GM19025 (cell line): Measurements from ENCODE around the gene TBPL2.
"Not testable (repeated sequence)": the region's sequence is repeated elsewhere in the genome, so short reads cannot be mapped to it uniquely, and the experiment has no call there.

ENCODE experiments used
- ATAC-seq: cut with Tn5 transposase; IDR thresholded peaks from one replicate; pipeline ENCODE4 v1.9.1; 2021; ENCODE audit warnings: mild to moderate bottlenecking, low read depth, moderate library complexity; ENCODE audit not compliant: unreplicated experiment

TBPL2 gene

DNA sequence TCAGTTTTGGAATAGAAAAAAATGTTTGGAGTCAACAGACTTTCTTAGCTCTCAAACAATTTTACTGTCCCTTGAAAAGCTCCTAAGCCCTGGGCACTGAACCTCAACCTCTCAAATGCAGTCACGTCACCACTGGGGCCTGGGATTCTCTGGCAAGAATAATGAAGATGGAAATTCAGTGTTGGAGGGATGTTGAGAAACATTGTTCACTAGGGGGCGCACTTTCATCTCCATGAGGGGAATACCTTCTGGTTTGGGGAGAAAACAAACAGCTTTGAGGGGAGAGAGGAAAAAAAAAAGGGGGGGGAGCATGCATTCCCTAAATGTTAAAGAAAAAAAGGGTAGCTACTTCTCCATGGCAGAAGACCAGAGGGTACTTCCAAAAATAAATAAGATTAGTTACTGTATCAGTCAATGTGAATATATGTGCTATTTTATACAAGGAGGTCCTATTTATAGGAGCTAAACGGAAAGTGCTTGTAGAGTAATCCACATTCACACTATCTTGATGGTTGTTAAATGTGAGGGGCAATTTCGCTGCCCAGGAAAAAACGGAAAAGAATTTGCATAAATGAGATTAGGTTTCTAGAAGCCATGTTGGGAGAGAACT, 5.8 kb upstream of the TBPL2 start:
- ATAC-seq: no peak

DNA sequence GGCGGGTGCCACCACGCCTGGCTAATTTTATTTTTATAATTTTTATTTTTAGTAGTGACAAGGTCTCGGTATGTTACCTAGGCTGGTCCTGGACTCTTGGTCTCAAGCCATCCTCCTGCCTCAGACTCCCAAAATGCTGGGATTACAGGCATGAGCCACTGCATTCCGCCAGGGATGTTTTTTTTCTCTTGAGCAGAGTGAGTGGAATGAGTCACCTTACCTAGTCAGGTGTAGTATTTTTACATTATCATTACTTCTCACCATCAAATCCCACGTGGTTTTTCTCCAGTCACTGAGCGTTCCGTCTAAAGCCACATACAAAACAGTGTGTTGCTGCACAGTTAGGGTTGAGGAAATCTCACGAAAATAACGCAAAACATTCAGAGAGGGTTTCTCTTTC, 870 bp upstream of the TBPL2 start:
- no peak for ATAC-seq

DNA sequence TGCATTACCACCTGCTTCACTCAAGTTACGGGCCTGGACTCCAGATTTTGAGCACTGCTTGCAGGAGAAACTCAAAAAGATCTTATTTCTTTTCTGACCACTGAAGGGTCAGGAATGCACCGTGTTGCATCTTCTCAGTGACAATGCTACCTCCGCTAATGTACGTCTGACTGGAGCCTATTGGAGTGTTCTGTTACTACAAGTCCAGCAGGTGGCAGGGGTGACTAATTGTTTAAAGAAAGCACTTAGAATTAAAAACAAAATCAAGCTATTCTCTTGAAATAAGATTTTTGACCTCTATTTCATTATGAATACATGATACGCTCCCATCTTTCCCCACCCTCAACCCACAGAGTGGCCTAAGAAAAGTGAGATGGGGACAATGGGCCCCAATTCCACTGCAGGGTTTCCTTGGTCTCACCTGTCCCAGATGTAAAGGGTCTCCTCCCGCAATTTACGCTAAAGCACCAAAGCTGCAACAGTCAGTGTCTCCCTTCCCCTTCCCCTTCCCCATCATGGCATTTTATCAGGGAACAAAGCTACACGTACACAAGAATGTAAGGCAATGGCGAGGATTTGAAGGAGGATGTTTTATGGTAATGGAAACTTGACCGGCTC, 2.2 kb downstream of the TBPL2 start:
- no peak for ATAC-seq

DNA sequence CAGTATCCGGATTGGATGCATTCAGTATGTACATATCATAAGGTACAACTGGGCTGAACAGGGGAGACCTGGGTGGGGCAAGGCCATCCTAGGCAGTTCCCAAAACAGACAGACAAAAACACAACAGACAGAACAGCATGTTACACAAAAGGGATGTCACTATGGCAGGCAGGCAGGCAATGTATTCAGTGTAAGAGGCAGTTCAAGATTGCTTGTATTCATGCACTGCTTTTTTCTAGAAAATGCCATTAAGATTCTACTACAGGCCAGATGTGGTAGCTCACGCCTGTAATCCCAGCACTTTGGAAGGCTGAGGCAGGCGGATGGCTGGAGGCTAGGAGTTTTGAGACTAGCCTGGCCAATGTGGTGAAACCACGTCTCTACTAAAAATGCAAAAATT, 3.5 kb downstream of the TBPL2 start:
- no peak for ATAC-seq

- ATAC-seq: no peak
These were observed 3.9 kb downstream of the TBPL2 start for GRCh38 chr14:55436519-55436918.

DNA sequence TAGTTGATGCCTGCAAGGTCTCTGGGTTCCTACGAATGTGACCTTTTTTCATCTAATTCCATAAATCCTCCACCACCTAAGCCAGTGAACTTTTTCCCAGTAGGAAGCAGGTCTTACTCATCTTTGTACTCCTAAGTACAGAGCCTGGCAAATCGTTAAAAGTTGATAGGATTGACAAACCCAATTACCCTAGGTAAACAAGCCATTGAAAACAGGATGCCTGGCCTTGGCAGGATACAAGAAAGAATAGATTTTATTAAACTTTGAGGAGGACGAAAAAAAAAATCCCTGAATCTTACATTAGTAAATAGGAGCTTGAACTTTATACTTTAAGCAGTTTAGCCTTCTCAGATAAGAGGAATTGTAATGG, 5.6 kb downstream of the TBPL2 start:
- ATAC-seq: no peak

DNA sequence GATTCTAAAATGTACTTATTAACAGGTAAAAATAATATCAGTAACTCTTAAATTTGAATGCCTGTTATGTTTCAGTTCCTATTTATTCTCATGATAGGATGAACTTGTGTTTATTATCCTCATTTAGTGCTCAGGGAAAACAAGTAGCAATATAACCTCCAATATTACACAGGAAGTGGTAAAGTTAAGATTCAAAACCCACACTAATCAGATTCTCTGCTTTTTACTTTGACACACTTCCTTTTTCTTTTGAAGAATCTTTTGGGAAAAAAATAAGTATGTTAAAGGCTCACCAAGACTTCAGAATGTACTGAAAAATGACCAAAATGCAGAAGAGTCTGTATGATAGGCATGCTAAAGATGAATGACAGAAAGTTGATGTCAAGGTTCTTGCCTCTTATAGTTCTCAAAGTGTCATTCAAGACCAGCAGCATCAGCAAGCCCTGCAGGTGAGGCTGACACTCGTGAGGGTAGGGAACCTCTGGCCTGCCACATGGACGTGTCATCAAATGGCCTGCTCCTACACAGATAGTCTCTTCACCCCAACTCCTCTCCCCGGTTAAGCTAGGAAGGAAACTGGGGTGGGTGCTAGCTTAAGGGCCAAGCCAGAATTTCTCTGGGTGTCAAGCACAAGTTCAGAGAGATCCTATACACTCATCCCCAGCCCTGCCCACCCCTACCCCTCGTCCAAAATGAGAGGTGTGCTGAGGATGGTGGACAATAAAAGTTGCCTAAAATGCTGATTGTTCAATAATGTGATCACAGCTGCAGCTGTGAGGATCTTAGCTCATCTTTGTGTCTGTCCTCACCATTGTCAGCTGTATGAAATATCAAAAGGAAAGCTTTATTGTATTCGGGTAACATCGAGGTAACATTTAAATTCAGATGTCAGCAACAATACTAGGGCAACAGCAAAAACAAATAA, 6.3 kb downstream of the TBPL2 start:
- no peak for ATAC-seq

DNA sequence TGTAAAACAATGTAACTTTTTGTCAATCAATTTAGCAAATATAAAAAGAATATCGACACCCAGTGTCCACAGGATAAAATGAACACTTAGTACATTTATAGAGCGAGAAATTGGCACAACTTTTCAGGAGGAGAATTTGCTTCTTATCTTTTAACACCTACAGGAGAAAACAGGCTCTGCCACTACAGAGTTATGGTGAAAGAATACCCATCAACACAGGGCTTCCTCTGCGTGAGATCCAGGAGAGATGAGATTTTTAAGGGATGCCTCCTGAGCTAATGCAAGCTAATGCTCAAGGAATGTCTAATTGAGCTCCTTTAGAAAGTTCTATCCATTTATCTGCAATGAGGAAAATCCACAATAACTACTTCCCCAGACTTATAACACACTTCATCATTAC, 7.8 kb downstream of the TBPL2 start:
- ATAC-seq: no peak

DNA sequence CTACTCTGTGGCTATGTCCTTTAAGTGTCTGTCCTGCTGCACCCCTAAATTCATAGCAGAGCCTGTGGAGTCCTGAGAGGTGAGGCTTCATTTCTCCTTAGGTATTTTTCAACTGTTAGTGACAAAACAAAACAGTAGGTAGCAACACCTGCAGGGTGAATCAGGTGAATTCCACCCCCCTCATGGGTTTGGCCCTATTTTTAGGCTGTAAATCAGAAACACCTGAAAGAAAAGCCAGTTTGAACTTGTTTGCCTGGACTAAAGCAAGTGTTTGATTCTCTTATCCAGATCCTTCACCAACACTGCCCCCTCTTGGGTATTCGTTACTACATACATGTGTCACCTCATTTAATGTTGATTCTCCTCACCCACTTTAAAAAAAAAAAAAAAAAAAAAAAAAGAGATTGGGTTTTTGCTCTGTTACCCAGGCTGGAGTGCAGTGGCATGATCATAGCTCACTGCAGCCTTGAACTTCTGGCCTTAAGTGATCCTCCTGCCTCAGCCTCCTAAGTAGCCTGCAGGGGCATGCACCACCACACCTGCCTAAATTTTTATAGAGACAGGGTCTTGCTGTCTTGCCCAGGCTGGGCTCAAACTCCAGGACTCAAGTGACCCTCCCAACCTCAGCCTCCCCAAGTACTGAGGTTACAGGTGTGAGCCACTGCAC, 10.3 kb downstream of the TBPL2 start:
- no peak for ATAC-seq

- ATAC-seq: no peak
These were observed 13.0 kb downstream of the TBPL2 start for GRCh38 chr14:55427439-55427838.

DNA sequence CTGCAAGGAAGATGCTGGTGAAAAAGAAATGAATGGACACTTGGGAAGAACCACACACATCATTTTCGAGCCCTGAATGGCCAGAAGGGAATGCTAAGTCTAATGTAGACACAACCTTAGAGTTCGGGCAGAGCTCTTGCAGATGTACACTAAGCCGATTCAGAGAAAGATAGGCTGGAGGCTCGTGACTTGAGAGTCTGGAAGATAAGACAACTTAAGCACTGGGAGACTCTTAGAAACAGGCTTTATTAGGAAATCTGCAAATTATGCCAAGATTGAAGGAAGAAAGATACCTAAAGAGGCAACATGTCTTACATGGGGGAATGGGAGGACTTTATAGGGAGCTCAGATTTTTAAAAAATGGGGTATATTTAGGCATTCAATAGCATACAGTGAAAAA, 13.5 kb downstream of the TBPL2 start:
- no peak for ATAC-seq

DNA sequence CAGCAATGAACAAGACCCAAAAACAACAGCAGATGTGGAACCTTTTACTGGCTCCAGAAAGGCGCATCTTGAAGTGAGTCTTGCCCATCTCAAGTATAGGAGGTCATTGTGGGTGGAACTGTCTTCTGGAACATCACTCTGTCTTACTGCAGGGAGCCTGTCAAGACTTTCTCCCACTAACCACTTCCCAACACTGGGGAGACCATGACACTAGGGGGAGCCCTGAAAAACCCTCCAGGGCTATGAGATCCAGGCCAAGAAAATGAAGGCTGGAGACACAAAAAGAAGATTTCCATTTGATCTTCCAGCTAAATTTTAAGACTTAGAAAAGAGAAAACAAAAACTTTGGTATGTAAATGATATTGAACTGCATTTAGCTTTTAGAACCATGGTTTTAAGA, 15.3 kb downstream of the TBPL2 start:
- no peak for ATAC-seq

GRCh38 chr14:55423969-55424368, 16.4 kb downstream of the TBPL2 start:
- no peak for ATAC-seq

- ATAC-seq: not testable (repeated sequence)
These were observed 18.1 kb downstream of the TBPL2 start for GRCh38 chr14:55422338-55422737.

DNA sequence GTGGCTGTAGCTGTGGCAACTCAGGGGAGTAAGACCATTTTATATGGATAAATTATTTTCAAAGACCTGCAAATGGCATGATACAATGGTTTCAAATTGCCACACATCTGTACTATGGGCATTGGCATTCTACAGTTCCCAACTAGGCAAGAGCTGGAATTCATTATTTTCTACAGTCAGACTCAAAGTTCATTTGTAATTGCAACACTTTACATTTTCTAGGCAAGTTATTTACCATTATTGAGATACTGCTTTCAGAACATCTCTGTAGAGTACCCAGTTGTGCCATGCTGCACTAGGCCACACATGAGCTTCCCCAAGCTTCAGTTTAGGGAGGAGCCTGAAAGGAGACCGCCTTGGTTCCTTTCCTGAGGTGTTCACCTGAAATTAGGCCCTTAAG, 20.8 kb downstream of the TBPL2 start:
- ATAC-seq: no peak

DNA sequence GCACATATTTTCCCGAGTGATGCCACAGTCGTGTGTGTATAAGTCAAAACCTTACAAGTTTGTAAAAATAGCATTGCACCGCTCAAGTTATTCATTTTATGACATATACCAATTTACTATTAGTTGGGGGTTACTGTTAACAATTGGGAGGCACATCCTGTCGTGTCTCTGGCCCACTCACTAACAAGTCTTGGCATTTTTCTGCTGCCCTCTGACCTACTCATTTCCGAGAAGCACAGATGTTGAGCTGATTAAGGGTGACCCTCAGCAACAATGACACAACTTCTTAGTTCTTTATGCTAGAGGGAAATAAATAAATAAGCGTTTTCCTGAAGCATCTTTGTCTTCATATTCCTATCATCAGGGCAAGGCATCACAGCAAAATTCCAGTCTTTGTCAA, 22.0 kb downstream of the TBPL2 start:
- ATAC-seq: no peak

DNA sequence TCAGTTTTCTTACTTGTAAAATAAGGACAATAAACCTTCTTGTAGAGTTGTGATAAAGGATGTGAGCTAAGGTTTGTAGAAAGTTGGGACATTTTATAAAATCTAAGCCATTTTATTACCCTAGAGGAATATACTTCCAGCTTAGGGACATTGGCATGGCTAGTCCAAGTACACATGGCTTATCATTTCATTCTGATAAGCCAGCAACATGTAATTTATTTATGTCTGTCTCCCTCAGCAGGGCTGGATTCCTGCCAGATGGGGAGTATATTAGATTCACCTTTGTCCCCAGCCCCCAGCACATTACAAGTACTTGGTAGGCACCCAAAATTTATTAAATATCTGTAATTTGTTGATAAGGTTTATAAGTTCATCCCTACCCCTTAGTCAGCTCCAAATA, 22.5 kb downstream of the TBPL2 start:
- ATAC-seq: no peak

GRCh38 chr14:55416866-55417265, 23.6 kb downstream of the TBPL2 start:
- no peak for ATAC-seq

DNA sequence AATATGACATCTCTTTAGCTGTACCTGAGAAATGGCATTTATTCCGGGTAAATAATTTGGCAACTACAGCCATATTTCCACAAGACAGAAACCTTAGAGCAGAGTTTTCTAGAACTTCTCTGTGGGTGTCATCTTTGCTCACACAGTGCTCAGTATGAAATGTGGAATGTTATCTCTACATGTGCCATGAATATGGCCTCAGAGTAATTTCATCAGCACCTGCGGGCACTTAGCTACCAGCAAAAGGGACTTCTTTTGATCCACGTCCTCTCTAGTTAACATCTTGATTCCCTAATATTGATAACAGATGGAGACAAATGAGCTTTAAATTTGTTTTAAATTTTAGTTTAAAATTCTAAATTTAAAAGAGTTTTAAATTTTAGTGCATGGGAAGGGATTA, 25.9 kb downstream of the TBPL2 start:
- no peak for ATAC-seq

GRCh38 chr14:55412676-55413075, 27.7 kb downstream of the TBPL2 start:
- ATAC-seq: no peak
